Activated CD8-positive, alpha-beta memory T cell treated with anti-CD3 and anti-CD28 coated beads, Interleukin-2, amount 50 U/mL, for 24 hours (primary cell): ENCODE data around the gene MLXIP.

Experiments used
- DNase-seq: peaks from one replicate; pipeline ENCODE4 v3.0.0-alpha.2; 2020; ENCODE audit errors: extremely low read depth

MLXIP gene

GRCh38 chr12:122126342-122126635 lies 47.7 kb downstream of the MLXIP start:
- DNase-seq, result no peak

DNA sequence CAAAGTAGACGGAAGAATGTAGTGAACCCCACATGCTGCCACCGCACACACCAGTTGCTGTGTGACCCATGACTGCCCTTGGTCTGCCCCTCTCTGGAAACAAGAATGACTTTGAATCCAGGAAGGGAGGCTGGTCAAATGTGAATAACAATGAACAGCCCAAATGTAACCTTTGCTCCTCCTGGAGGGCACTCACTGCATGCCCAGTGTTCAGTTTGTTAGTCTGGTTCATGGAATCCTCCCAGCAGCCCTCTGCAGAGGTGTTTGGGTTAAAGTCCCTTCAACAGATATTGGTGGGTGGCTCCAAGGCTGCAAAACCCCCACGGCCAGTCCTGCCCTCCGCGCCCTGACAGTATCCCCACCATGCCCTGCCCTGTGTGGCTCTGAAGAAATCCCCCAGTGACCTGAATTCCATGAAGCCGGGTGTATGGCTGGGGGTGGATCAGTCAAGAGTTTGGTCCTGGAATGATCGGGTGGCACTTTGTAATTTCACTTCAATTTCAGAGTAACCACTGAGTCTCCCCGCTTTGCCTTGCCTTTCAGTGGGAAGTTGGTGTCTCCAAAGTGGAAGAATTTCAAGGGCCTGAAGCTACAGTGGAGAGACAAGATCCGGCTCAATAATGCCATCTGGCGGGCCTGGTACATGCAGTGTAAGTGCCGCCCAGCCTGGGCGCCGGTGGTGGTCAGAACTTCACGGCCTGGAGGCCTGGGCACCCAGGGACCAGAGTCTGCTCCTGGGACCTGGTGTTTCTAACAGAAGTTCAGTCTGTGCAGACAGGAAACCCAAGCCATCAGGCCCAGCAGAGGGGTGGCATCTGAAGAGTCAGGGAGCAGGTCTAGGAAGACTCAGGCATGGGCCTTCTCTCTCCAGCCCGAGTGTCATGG lies 48.4 kb downstream of the MLXIP start:
- no peak for DNase-seq

DNA sequence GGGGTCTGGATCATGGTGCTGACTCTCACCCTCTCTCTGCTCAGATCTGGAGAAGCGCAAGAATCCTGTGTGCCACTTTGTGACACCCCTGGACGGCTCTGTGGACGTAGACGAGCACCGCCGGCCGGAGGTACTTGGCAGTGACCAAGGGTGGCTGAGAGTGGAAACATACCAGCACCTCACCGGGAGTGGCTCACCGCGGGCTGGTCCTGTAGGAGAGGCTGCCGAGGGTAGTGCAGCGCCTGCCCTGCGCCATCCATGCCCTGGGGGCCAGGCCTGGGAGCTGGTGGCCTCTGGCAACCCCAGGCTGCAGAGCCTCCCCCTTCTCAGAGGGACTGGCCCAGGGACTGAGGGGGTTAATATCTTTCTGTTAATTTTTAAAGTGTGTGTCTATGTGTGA lies 49.3 kb downstream of the MLXIP start:
- DNase-seq, result no peak

DNA sequence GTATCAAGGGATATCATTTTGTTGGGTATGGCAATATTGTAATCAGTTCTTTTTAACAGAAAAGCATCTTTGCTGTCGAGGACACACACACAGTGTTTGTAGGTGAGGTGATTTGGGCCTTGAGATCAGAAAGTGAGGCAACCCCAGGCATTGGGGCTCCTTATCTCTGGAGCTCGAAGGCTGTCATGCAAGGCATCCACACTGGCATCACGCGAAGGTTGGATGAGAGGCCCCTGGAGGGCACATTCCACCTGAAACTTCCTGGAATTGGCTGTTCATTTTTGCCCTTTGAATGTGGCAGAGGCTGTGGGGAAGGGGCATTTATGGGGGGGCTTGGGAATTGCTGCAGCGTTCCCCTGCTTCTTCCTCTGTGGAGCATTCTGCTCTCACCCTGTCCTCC lies 49.9 kb downstream of the MLXIP start:
- DNase-seq, result no peak

DNA sequence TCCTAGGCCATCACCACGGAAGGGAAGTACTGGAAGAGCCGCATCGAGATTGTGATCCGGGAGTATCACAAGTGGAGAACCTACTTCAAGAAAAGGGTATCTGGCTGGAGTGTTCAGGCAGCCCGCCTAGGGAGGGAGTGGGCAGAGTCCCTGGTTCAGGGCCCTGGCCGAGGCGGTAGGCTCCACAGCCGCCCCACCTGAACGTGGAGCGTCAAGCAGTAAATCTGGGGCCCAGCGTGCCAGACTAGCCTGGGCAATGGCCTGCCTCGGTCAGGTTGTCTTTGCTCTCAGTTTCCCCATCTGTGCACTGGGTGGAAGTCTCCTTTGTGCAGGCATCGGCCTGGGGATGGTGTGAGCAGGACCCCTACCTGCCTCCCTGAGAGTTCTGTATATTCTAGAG lies 50.6 kb downstream of the MLXIP start:
- DNase-seq, result no peak

DNA sequence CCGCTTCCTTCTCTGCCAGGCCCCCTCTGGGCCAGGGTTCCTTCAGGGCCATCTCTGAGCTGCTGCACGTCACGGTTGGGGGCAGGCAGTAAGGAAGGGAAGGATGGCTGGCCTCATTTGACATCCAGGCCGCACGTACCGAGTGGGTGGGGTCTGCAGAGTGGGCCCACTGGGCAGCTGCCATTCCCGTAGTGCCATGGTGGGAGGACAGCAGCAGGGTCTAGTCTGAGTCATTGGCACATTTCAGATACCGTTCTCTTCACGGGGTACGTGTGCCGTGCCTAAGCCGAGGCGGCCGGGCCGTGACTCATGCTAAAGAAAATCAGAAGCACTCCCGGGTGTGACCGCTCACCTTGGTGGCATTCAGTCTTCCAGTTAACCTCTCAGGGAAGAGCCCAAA lies 51.6 kb downstream of the MLXIP start:
- no peak for DNase-seq

DNA sequence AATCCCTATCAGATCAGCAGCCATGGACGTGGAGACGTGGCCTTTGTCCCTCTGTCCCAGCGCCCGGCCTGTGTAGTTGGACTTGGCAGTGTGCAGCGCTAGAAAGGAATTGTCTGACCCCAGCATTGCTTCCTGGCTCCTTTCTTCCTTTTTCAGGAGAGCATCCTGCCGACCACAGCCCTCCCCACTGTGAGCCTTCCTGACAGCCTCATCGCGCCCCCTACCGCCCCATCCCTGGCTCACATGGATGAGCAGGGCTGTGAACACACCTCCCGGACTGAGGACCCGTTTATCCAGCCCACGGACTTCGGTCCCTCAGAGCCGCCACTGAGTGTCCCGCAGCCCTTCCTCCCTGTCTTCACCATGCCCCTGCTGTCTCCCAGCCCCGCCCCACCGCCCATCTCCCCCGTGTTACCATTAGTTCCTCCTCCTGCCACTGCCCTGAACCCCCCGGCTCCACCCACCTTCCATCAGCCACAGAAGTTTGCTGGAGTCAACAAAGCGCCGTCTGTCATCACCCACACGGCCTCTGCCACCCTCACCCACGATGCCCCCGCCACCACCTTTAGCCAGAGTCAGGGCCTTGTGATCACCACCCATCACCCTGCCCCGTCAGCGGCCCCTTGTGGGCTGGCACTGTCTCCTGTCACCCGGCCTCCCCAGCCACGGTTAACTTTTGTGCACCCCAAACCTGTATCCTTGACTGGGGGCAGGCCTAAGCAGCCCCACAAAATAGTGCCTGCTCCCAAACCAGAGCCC lies 54.8 kb downstream of the MLXIP start:
- no peak for DNase-seq

GRCh38 chr12:122135437-122136031 lies 57.0 kb downstream of the MLXIP start:
- DNase-seq, result no peak

GRCh38 chr12:122137229-122137628 lies 58.7 kb downstream of the MLXIP start:
- DNase-seq, result no peak

- DNase-seq, result no peak
Measured at GRCh38 chr12:122137681-122138080, 59.1 kb downstream of the MLXIP start.

- DNase-seq, result no peak
Measured at GRCh38 chr12:122138181-122138580, 59.6 kb downstream of the MLXIP start.

- DNase-seq, result no peak
Measured at GRCh38 chr12:122138616-122139015, 60.1 kb downstream of the MLXIP start.

DNA sequence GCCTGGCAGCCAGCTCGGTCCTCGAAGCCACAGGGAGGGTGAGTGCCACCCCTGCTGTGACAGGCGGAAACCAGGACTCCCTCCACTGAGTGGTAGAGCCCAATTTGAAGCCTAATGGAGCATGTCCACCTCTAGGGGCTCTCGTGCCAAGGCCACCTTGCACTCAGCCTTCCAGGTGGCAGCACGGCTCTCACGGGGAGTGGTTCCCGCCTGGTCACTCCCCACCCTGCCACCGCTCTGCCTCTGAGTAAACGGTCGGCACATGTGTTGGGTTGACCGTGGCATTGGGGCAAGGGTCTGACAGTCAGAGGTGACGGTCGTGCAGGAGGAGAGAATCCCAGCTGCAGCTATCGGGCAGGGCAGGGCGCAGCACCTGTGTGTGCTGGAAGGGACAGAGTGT lies 60.7 kb downstream of the MLXIP start:
- no peak for DNase-seq

DNA sequence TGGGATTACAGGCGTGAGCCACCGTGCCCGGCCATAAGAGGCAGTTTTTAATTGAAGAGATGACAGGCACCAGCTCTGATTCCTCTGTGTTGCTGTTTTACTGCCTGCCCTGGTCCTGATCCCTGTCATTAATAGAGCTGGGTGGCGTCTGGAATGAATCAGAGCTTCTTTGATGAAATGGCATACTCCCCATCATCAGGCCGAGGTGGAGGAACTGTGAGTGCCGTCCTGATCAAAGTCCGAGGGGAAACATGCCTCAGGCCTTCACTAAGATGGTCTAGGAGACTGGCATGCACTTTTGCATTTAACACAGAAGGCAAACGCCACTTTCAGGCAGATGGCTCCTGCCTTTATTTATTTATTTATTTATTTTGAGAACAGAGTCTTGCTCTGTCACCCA lies 61.4 kb downstream of the MLXIP start:
- DNase-seq, result no peak

DNA sequence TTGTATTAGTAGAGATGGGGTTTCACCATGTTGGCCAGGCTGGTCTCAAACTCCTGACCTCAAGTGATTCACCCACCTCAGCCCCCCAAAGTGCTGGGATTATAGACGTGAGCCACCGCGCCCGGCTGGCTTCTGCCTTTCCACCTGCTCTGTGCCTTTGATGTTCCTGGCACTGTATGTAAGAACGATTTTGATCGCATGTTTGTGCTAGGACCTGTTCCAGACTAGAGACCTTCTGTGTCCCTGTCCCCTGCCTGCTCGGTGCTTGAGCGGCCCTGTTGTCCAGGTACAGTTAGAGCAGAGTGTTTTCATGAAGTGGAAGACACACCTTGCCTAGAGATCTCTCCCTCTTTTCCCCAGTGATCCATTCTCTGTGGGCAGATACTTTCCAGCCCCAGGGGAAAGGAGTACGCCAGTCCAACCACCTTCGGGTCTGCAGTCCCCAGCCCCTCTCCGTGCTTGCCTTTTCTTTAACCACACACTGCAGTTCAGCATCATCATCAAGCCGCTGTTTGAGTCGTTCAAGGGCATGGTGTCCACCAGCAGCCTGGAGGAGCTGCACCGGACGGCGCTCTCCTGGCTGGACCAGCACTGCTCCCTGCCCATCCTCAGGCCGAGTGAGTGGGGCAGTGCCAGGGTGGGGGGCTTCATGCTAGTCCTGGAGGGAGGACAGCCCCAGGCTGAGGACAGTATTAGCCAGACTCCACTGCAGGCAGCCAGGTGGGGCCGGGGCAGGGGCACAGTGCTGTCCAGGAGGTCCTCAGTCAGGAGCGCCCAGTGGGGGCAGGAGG lies 62.1 kb downstream of the MLXIP start:
- DNase-seq, result no peak

DNA sequence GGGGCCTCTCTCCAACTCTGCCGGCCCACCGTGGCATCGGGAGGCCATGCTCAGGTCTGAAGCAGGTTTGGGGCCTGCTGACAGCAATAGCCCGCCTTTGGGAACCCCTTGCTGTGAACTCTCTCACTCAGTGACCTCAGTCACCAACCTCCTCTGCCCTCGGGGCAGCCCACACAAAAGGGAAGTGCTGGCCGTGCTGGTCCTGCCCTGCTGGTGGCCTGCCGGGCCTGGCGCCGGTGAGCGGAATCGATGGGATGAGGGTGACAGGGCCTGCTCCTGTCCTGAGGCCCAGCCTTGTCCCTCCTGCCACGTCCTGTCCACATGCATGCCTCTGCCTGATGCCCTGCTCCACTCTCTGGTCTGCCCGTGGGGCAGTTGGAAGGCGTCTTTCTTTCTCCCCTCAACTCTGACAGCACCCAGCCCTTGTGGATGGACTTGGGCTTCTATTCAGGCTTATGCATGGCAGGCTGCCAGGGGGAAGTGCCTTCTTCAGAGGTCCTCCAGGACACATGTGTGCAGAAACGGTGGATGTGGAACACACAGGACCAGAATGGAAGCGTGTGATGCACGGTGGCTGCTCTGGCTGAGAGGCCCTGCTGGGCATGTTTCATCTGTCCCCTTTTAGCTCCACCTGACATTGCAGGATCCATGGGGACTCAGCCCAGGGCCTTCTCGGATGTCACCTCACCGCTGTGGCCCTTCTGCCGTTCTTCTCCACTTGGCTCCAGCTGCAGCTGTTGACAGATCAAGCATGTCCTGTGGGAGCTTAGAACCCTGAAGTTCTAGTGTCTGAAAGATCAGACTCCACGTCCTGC lies 63.6 kb downstream of the MLXIP start:
- DNase-seq, result no peak

DNA sequence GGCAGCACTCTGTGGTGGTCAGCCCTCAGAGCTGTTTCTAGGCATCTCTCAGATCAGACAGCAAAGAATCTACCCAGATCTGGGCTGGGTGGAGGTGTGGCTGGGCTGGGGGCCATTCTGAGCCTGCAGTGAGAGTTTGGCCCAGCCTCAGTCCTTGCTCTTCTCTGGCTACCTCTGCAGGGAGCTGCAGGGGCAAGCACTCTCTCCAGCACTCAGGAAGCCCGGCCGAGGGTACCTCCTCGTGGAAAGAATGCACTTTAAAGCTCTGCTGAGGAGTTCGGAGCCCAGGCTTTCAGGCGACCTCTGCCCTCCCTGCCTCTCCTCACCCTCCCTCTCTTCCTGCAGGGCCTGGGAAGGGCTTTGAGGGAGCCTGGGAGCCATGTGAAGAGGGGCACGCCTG lies 64.3 kb downstream of the MLXIP start:
- DNase-seq, result no peak

GRCh38 chr12:122144885-122145284 lies 66.3 kb downstream of the MLXIP start:
- DNase-seq, result no peak

- DNase-seq, result no peak
Measured at GRCh38 chr12:122145505-122146330, 67.2 kb downstream of the MLXIP start.

DNA sequence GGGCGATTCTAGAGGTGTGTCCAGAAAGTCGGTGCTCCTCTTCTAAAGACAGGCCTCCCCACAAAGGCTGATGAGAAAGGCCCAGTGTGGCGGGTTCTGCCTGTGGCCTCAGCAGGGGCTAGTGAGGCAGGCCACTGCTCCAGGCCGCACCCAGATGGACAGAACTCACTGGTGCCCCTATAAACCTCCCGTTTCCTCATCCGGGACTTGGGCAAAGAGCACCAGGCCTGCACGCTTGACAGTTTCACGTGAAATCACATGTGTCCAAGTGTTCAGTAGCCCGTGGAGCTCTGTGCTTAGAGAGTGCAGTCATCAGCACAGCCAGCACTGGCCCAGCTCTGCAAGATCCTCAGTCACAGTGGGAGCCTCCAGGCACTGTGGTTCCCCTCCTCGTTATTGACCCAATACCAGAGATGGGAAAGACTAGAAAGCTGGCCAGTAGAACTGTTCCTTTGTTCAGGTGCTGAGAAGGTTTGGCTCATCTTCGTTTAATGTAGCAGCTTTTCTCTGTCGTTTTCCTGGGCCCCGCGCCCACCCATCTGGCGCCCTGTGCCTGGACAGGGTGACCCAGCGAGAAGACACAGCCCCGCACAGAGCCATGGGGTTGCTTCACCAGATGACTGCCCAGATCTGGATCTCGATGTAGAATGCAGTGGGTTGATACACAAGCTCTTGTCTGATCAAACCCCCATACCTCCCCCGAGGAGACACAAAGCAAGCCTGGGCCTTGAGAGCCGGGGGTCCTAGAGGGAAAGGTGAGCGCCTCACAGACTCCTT lies 69.1 kb downstream of the MLXIP start:
- DNase-seq, result no peak
